ENCODE data around the gene GJC2. TPM values are rescaled to one million over a fixed set of nuclear protein-coding genes. Genes with fewer than 3 reads are reported as not detected.

The GJC2 gene
- total RNA-seq, 1 experiment from 2014 or later, result 0.76 TPM

DNA sequence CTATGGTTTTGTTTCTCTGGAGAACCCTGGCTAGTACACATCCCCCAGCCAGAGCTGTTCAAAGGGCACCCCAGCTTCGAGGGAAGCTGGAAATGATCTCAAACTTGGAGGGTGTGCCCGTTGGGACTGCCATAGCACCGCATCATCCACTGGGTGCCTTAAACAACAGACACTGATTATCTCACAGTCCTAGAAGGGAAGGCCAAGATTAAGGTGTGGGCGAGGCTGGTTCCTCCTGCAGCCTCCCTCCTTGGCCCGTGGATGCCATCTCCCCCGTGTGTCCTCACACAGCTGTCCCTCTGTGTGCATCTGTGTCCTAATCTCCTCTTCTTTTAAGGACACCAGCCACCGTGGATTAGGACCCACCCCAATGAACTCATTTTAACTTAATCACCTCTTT is 11.6 kb downstream of the GJC2 start:
- no peaks in the 10 kb centered on the region for H3K36me3 ChIP-seq (ENCODE audit: control insufficient read depth in 1 of 2, insufficient read depth in 2 of 2, low read length in 2 of 2)
- DNase-seq (ENCODE audit: low read depth, low spot score), result no peak
- H3K9me3 ChIP-seq (ENCODE audit: control insufficient read depth in 1 of 2, insufficient read depth in 1 of 2, low read depth in 1 of 2, low read length in 2 of 2), result no peaks in the 10 kb centered on the region
- no peak overlapping the region for H2AFZ ChIP-seq (ENCODE audit: low read depth, low read length, poor library complexity, severe bottlenecking)
- H3K4me2 ChIP-seq (ENCODE audit: low read length), result no peak overlapping the region
- peaks cover 3 to 31% of the 10 kb centered on the region in 2 experiments; a peak in 3 of 4 replicates for H3K4me1 ChIP-seq (ENCODE audit: control insufficient read depth in 1 of 2, insufficient read depth in 2 of 2, low read length in 2 of 2)
- no peak overlapping the region for H3K4me3 ChIP-seq (replicated peaks in 1 of 2; ENCODE audit: low read depth in 1 of 2, low read length in 2 of 2)
- intact Hi-C loops (cut with micrococcal nuclease), result no loop called here
- RAD21 ChIA-PET (ENCODE audit: low non-redundant PET in 1 of 2, low total read pairs in 2 of 2, uncharacterized antibody in 2 of 2, unreplicated experiment in 2 of 2), result no interaction called here
- POLR2A ChIA-PET, result no interaction called here
- CTCF ChIA-PET, result no interaction called here
- 0 out of 2 replicates have a peak, but pooled peaks cover 1% of the 10 kb centered on the region for H3K79me2 ChIP-seq (ENCODE audit: insufficient read depth, low read length)
- H3K9ac ChIP-seq (ENCODE audit: low read length), result no peak overlapping the region
- H4K20me1 ChIP-seq (ENCODE audit: insufficient read depth), result no peaks in the 10 kb centered on the region
- ATAC-seq, result no peak
- H3K27ac ChIP-seq (ENCODE audit: low read depth, low read length), result no peak overlapping the region
- H3K9me2 ChIP-seq (ENCODE audit: insufficient read depth), result no peaks in the 10 kb centered on the region
- no peaks in the 10 kb centered on the region for H3K27me3 ChIP-seq (ENCODE audit: insufficient read depth, low read length)
- no TSS peak for BruUV-seq (replicated peaks)
- TF ChIP-seq CEBPB (IDR thresholded peaks at IDR 0.05; ENCODE audit: low read depth) (no peak), POLR2A (IDR thresholded peaks at IDR 0.05; ENCODE audit: borderline replicate concordance, extremely low read depth, insufficient read depth, insufficient read length) (no peak), ZNF274 (IDR thresholded peaks at IDR 0.05; ENCODE audit: low read depth, low read length) (no peak), EZH2 (IDR thresholded peaks at IDR 0.05) (no peak)

DNA sequence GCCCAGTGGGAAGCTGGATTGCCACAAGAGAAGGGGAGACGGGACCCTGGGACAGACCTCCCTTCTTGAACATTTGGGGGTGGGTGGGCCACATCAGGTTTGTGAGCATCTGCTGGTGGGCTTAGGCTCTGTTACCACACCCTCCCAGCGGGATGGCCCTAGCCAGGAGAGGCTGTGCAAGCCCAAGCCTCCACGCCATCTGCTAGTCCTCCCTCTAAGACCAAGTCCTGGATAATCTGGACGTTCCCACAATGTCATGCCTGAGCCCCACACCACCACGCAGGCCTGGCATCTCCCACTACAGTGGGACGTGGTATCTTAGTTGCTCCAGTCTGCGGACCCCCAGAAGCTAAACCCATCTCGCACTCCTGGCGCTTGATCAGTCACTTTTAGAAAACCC is 12.1 kb downstream of the GJC2 start:
- no peak overlapping the region for H3K9ac ChIP-seq (ENCODE audit: low read length)
- POLR2A ChIA-PET, result no interaction called here

More for the DNA sequence above, 12.1 kb downstream of the GJC2 start:
- ATAC-seq (no peak), DNase-seq (ENCODE audit: low read depth, low spot score) (no peak)
- Histone ChIP-seq H3K4me2 (ENCODE audit: low read length) (no peak overlapping the region), H3K9me2 (ENCODE audit: insufficient read depth) (no peaks in the 10 kb centered on the region), H3K36me3 (ENCODE audit: control insufficient read depth in 1 of 2, insufficient read depth in 2 of 2, low read length in 2 of 2) (no peaks in the 10 kb centered on the region), H3K4me3 (replicated peaks in 1 of 2; ENCODE audit: low read depth in 1 of 2, low read length in 2 of 2) (no peak overlapping the region), H3K79me2 (ENCODE audit: insufficient read depth, low read length) (peaks cover 6% of the 10 kb centered on the region; the same call in 1 of the 2 replicates), H3K9me3 (ENCODE audit: control insufficient read depth in 1 of 2, insufficient read depth in 1 of 2, low read depth in 1 of 2, low read length in 2 of 2) (no peaks in the 10 kb centered on the region), H3K27ac (ENCODE audit: low read depth, low read length) (no peak overlapping the region), H2AFZ (ENCODE audit: low read depth, low read length, poor library complexity, severe bottlenecking) (no peak overlapping the region), H4K20me1 (ENCODE audit: insufficient read depth) (no peaks in the 10 kb centered on the region), H3K27me3 (ENCODE audit: insufficient read depth, low read length) (no peaks in the 10 kb centered on the region), H3K4me1 (ENCODE audit: control insufficient read depth in 1 of 2, insufficient read depth in 2 of 2, low read length in 2 of 2) (peaks cover 7 to 36% of the 10 kb centered on the region in 2 experiments)
- intact Hi-C loops (cut with micrococcal nuclease), result no loop called here
- no TSS peak for BruUV-seq (replicated peaks)
- no peak for TF ChIP-seq EZH2 (IDR thresholded peaks at IDR 0.05)
- TF ChIP-seq, protein P1, sequence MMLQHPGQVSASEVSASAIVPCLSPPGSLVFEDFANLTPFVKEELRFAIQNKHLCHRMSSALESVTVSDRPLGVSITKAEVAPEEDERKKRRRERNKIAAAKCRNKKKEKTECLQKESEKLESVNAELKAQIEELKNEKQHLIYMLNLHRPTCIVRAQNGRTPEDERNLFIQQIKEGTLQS (IDR thresholded peaks at IDR 0.05), result no peak
- TF ChIP-seq SIN3A (IDR thresholded peaks at IDR 0.05; ENCODE audit: low read depth), result no peak
- TF ChIP-seq, protein P2, sequence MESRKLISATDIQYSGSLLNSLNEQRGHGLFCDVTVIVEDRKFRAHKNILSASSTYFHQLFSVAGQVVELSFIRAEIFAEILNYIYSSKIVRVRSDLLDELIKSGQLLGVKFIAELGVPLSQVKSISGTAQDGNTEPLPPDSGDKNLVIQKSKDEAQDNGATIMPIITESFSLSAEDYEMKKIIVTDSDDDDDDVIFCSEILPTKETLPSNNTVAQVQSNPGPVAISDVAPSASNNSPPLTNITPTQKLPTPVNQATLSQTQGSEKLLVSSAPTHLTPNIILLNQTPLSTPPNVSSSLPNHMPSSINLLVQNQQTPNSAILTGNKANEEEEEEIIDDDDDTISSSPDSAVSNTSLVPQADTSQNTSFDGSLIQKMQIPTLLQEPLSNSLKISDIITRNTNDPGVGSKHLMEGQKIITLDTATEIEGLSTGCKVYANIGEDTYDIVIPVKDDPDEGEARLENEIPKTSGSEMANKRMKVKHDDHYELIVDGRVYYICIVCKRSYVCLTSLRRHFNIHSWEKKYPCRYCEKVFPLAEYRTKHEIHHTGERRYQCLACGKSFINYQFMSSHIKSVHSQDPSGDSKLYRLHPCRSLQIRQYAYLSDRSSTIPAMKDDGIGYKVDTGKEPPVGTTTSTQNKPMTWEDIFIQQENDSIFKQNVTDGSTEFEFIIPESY (IDR thresholded peaks at IDR 0.05; ENCODE audit: extremely low read depth, insufficient replicate concordance, low read length), result no peak
- no peak for TF ChIP-seq JUND (IDR thresholded peaks at IDR 0.05)
- TF ChIP-seq, protein P3, sequence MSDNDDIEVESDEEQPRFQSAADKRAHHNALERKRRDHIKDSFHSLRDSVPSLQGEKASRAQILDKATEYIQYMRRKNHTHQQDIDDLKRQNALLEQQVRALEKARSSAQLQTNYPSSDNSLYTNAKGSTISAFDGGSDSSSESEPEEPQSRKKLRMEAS (IDR thresholded peaks at IDR 0.05), result no peak
- TF ChIP-seq CBX3 (IDR thresholded peaks at IDR 0.05; ENCODE audit: low read depth), result no peak
- no peak for TF ChIP-seq SRF (IDR thresholded peaks at IDR 0.05; ENCODE audit: low read depth)
- TF ChIP-seq TCF7L2 (IDR thresholded peaks at IDR 0.05; ENCODE audit: borderline replicate concordance, extremely low read depth, insufficient read depth, insufficient read length), result no peak
- TF ChIP-seq SP1 (IDR thresholded peaks at IDR 0.05; ENCODE audit: low read depth), result no peak
- TF ChIP-seq EGR1 (IDR thresholded peaks at IDR 0.05; ENCODE audit: low read depth), result no peak
- no peak for TF ChIP-seq ZNF274 (IDR thresholded peaks at IDR 0.05; ENCODE audit: low read depth, low read length)
- TF ChIP-seq ELF1 (IDR thresholded peaks at IDR 0.05; ENCODE audit: borderline replicate concordance, low read depth), result no peak
- no peak for TF ChIP-seq FOSL1 (IDR thresholded peaks at IDR 0.05; ENCODE audit: low read depth)
- CTCF ChIA-PET, result no interaction called here
- RAD21 ChIA-PET (ENCODE audit: low non-redundant PET in 1 of 2, low total read pairs in 2 of 2, uncharacterized antibody in 2 of 2, unreplicated experiment in 2 of 2), result no interaction called here

Data from HCT116 (cell line).